HFFc6 (cell line): ENCODE data around the gene FCN2. TPM values are rescaled to one million over a fixed set of nuclear protein-coding genes. Genes with fewer than 3 reads are reported as not detected.
"Not testable (repeated sequence)": the region's sequence is repeated elsewhere in the genome, so short reads cannot be mapped to it uniquely, and the experiment has no call there.

Experiments used
- DNase-seq: peaks from one replicate; pipeline ENCODE4 v3.0.0-alpha.2; 2018
- H3K27ac Mint-ChIP-seq: 2 replicates; pipeline ENCODE4 v1.8.0; 2020; ENCODE audit warnings: mild to moderate bottlenecking, mixed read lengths
- H3K27me3 Mint-ChIP-seq: 2 replicates; pipeline ENCODE4 v1.8.0; 2021; ENCODE audit warnings: mild to moderate bottlenecking, moderate library complexity, mixed read lengths; ENCODE audit not compliant: insufficient read depth
- H3K36me3 Mint-ChIP-seq: 2 replicates; pipeline ENCODE4 v1.8.0; 2021; ENCODE audit warnings: low read depth, mixed read lengths
- H3K4me1 Mint-ChIP-seq: 2 replicates; pipeline ENCODE4 v1.8.0; 2020; ENCODE audit warnings: low read depth, mixed read lengths
- H3K4me3 Mint-ChIP-seq: 2 replicates; pipeline ENCODE4 v1.8.0; 2020; ENCODE audit warnings: mild to moderate bottlenecking, moderate library complexity, mixed read lengths
- H3K9me3 Mint-ChIP-seq: 2 replicates; pipeline ENCODE4 v1.8.0; 2020; ENCODE audit warnings: mild to moderate bottlenecking, mixed read lengths
- total RNA-seq, 6 experiments: library from RNA; stranded (reverse); fragmentation: NEBNext Ultra II Directional; extraction: Animal tissue kit (Norgen Biotek cat#: 25700); gene quantifications; 2 replicates in 1 of 6; 3 replicates in 5 of 6; pipeline ENCODE4 v1.2.3, GENCODE V29; 2021
- TF ChIP-seq, protein P1 (sequence below): fragments of 200-600 bp; sonication (generic); IDR thresholded peaks from 2 replicates; pipeline ENCODE4 v1.5.0; 2021; ENCODE audit warnings: antibody characterized with exemption, mild to moderate bottlenecking

FCN2 gene
- total RNA-seq, 6 experiments from 2014 or later: not detected

GRCh38 chr9:134853893-134854292 is 26.7 kb upstream of the FCN2 start:
- no peak overlapping the region for H3K27ac Mint-ChIP-seq
- no peak for DNase-seq
- TF ChIP-seq, protein P1, sequence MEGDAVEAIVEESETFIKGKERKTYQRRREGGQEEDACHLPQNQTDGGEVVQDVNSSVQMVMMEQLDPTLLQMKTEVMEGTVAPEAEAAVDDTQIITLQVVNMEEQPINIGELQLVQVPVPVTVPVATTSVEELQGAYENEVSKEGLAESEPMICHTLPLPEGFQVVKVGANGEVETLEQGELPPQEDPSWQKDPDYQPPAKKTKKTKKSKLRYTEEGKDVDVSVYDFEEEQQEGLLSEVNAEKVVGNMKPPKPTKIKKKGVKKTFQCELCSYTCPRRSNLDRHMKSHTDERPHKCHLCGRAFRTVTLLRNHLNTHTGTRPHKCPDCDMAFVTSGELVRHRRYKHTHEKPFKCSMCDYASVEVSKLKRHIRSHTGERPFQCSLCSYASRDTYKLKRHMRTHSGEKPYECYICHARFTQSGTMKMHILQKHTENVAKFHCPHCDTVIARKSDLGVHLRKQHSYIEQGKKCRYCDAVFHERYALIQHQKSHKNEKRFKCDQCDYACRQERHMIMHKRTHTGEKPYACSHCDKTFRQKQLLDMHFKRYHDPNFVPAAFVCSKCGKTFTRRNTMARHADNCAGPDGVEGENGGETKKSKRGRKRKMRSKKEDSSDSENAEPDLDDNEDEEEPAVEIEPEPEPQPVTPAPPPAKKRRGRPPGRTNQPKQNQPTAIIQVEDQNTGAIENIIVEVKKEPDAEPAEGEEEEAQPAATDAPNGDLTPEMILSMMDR: no peak
- H3K4me1 Mint-ChIP-seq: peaks cover 12% of the 10 kb centered on the region
- H3K36me3 Mint-ChIP-seq: peaks cover 5% of the 10 kb centered on the region; the same call in 1 of the 2 replicates
- peaks cover 15% of the 10 kb centered on the region for H3K9me3 Mint-ChIP-seq
- no peak overlapping the region for H3K4me3 Mint-ChIP-seq
- H3K27me3 Mint-ChIP-seq: peaks cover 14% of the 10 kb centered on the region

GRCh38 chr9:134854541-134854981 is 26.0 kb upstream of the FCN2 start:
- no peak overlapping the region for H3K4me3 Mint-ChIP-seq
- H3K9me3 Mint-ChIP-seq: peaks cover 15% of the 10 kb centered on the region
- peaks cover 13% of the 10 kb centered on the region for H3K4me1 Mint-ChIP-seq
- no peak overlapping the region for H3K27ac Mint-ChIP-seq
- peaks cover 5% of the 10 kb centered on the region; the same call in 1 of the 2 replicates for H3K36me3 Mint-ChIP-seq
- TF ChIP-seq, protein P1: no peak
- no peak for DNase-seq
- peaks cover 14% of the 10 kb centered on the region for H3K27me3 Mint-ChIP-seq

DNA sequence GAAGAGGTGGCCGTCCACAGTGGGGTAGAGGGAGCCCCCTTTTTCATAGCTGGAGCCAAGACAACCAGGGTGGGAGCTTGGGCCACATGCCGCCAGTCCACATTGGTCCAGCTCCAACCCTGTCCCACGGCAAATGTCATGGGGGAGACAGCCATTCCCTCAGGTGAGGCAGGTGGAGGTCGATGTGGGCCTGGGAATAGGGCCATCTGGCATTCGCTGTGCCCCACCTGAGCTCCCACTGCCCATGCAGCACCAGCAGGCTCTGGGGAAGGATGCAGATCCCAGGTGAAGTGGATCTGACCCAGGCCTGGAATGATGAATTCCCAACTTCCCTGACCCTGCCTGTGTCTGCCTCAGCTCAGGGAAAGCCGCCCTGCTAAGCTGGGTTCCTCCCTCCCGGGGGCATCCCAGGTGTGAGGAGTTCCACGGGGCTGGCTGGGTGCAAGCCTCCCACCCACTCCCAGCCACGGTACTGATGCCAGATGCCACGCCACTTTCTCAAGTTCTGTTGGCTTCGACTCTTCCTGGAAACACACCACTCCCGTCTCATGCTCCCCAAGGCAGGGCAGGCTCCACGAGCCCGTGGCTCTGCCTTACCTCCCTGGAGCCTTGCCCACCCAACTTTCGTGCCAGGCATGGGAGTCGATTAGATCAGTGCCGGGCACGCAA is 25.2 kb upstream of the FCN2 start:
- TF ChIP-seq, protein P1: no peak
- H3K36me3 Mint-ChIP-seq: peaks cover 5% of the 10 kb centered on the region; the same call in 1 of the 2 replicates
- peaks cover 13% of the 10 kb centered on the region for H3K4me1 Mint-ChIP-seq
- no peak for DNase-seq
- H3K4me3 Mint-ChIP-seq: no peak overlapping the region; the same call in 1 of the 2 replicates
- H3K27me3 Mint-ChIP-seq: peaks cover 19% of the 10 kb centered on the region
- peaks cover 19% of the 10 kb centered on the region for H3K9me3 Mint-ChIP-seq
- no peak overlapping the region for H3K27ac Mint-ChIP-seq

DNA sequence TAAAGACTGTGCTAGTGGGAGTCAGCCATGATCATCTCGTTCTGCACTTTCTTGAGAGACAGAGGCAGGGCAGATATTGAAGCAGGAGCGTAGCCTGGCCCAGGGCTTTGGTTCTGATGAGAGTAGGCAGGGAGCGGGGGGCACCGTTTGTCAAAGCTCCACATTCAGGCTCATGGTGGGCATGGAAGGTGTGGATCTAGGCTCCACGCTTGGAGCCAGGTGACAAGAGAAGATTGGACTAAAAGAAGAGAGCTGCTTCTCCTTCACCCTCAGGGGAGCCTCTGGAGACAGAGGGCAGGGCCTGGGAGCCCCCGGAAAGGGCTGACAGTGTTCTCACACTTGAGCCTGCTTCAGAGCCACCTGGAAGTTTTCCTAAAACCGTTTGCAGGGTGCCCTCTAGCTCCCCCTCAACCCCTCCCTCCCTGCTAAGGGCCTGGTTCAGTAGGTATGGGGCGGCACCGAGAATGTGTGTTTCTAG is 24.7 kb upstream of the FCN2 start:
- Mint-ChIP-seq H3K4me1 (peaks cover 13% of the 10 kb centered on the region), H3K4me3 (peak overlapping the region; percentile 11; the same call in 1 of the 2 replicates), H3K27me3 (peaks cover 23% of the 10 kb centered on the region), H3K36me3 (peaks cover 5% of the 10 kb centered on the region; the same call in 1 of the 2 replicates), H3K9me3 (peaks cover 24% of the 10 kb centered on the region), H3K27ac (no peak overlapping the region)
- TF ChIP-seq, protein P1: no peak
- DNase-seq: no peak

- H3K27ac Mint-ChIP-seq, H3K36me3 Mint-ChIP-seq, DNase-seq, H3K4me3 Mint-ChIP-seq: not testable (repeated sequence)
- H3K9me3 Mint-ChIP-seq: peaks cover 24% of the 10 kb centered on the region
- peaks cover 24% of the 10 kb centered on the region for H3K27me3 Mint-ChIP-seq
- peaks cover 13% of the 10 kb centered on the region for H3K4me1 Mint-ChIP-seq
These were observed 23.2 kb upstream of the FCN2 start for GRCh38 chr9:134857451-134857850.

- Mint-ChIP-seq H3K4me3 (no peak overlapping the region), H3K27ac (no peak overlapping the region), H3K4me1 (peaks cover 13% of the 10 kb centered on the region), H3K36me3 (peaks cover 5% of the 10 kb centered on the region; the same call in 1 of the 2 replicates), H3K27me3 (peaks cover 26% of the 10 kb centered on the region), H3K9me3 (peaks cover 24% of the 10 kb centered on the region)
- TF ChIP-seq, protein P1: 0 out of 2 replicates have a peak, but pooled peaks have one; percentile 12
- DNase-seq: peak; percentile 40
These were observed 22.4 kb upstream of the FCN2 start for GRCh38 chr9:134858051-134858841.
